NCI-H146 treated with DMSO at 0.1 percent for 48 hours (cell line): ENCODE data around the gene MB.

ENCODE experiments used
- DNase-seq: peaks from one replicate; lab custom pipeline; 2025; ENCODE audit not compliant: unreplicated experiment; lab: John Stamatoyannopoulos, UW

MB gene

DNA sequence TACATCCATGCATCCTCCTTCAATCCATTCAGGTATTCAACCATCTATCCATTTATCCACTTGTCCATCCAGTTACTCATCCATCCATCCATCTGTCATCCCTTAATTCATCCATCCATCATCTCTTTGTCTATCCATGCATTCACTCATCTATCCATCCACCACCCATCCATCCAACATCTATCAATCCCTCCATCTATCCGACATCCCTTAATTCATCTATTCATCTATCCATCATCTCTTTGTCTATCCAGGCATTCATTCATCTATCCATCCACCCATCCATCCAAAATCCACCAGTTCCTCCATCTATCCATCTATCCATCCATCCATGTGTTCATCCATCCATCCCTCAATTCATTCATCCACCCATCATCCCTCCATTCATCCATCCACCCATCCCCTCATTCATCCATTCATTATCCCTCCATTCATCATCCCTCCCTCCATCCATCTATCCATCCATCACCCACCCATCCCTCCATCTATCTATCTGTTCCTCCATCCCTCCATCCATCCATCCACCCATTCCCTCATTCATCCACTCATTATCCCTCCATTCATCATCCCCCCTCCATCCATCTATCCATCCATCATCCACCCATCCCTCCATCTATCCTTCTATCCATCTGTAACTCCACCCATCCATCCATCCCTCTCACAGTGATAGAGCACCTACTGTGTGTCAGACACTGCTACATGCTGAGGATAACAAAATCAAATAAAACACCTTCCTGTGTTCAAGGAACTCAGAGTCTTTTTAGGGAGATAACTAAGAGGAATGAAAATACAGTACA, 1.5 kb upstream of the MB start:
- DNase-seq: no peak

DNA sequence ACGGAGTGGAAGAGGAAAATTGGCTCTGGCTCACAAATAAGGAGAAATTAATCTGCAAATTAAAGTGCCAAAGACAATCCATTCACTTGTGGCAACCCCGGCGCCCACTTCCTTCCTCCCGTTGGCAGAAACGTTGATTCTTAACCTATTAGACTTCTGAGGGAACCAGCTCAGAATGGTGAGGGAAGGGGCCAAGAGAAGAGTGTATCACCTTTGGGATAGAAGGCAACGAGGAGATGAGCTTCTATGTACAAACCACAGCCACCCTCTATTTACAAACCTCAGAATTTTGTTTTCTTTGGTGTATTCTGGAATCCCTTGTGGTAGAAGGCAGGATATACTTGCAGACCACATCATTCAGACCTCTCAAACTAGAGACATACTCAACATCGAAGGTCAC, 1.1 kb downstream of the MB start:
- DNase-seq: no peak

DNA sequence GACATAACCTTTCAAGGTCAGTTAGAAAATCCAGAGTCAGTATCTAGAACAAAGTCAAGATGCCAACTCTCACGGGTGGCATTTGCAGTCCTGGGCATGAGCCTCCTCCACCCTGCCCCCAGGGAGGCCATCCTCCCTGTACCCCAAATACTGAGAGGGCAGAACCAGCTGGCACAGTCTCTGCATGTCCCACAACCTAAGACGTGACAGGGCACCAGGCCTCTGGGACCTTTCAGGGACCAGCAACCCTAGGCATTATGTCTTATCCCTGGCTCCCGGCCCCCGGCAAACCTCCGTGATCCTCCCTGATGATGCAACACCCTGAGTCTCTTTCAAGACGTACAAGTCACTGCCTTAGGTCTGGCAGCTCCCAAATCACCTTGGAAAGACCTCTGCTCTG, 2.0 kb downstream of the MB start:
- no peak for DNase-seq

DNA sequence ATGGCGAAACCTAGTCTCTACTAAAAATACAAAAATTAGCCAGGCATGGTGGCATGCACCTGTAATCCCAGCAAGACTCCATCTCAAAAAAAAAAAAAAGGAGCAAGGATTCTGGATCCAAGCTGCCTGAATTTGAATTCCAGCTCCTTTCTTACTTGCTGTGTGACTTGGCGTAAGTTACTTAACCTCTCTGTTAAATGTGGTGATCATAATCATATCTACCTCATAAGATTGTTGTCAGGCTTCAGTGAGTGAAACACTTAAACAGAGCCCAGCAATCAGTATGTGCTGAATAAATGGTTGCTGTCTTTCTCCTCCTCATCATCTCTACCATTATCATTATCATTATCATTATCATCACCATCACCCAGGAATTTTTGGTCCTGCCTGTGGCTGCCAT, 2.7 kb downstream of the MB start:
- no peak for DNase-seq

DNA sequence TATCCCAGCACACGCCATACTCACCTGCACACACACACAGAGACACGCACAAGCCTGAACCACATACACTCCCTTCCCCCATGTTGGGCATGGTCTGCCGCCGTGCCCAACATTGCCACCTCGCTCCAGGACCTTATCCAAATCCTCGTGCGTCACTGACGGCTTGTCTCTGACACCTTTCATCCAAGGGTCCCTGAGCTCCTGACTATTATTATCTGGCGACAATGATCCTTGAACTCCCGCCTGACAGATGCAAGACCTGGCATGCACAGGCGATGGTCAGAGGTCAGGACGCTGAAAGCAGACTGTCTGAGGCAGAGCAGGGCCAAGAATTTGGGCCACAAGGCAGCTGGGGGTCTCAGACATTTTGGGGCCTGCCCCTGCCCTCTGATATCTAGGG, 4.2 kb downstream of the MB start:
- no peak for DNase-seq

DNA sequence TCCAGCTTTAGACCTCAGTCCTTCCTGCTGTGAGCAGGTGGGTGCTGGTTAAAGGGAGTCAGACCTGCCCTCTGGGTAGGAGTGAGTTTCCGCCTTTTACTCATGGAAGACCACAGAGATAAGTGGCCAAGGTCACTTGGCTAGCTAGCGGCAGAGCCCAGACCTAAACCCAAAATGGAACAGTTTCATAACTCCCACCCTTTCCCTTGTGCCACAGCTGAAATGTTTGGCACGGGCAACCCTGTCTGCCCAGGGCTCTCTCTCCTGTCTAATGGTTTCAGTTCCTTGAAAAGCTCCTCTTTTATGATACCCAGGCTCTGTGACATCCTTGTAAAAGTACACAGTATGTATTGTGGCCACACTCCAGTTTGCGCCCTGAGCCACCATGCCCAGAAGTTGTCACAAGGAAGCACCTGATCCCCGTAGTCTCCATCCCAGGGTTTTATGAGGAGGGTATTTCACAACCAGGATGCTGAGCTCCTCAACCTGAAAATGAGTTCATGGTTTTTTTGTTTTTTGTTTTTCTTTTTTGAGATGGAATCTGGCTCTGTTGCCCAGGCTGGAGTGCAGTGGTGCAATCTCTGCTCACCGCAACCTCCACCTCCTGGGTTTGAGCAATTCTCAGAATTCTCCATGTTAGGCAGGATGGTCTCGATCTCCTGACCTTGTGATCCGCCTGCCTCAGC, 5.1 kb downstream of the MB start:
- DNase-seq: no peak

DNA sequence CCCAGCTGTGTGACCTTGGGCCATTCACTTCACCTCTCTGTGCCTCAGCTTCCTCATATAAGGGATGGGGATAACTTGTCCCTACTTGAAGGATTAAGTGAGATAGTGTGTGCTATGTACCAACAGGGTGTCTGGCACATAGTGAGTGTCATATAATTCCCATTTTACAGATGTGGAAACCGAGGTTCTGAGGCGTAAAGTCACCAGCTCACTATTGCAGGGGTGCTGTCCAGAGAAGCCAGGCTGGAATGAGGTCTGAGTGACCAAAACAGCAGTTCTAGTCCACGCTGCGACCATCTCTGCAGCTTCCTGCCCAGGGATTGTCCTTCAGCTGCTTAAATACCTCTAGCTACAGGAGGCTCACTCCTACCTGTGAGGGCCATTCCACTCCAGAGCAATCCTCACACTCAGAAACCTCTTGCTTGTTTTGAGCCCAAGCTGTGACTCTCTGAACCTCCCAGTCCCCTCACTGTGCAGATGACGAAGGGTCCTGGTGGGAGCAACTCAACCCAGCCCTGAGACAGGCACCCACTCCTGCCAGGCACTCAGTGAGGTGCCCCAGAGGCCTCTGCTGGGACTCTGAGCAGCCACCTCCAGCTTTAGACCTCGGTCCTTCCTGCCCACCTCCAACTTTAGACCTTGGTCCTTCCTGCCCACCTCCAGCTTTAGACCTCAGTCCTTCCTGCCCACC, 5.8 kb downstream of the MB start:
- no peak for DNase-seq

DNA sequence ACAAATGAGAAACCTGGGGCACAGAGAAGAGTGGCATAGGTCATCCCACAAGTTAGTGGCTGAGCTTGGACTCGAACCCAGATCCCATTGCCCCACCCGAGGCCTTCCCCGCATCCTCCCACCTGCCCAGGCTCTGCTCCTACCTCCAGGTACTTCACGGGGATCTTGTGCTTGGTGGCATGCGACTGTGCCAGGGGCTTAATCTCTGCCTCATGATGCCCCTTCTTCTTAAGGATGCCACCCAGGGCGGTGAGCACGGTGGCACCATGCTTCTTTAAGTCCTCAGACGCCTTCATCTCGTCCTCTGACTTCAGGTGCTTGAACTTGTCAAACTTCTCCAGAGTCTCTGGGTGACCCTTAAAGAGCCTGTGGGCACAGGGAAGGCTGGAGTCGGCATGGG, 6.4 kb downstream of the MB start:
- no peak for DNase-seq

DNA sequence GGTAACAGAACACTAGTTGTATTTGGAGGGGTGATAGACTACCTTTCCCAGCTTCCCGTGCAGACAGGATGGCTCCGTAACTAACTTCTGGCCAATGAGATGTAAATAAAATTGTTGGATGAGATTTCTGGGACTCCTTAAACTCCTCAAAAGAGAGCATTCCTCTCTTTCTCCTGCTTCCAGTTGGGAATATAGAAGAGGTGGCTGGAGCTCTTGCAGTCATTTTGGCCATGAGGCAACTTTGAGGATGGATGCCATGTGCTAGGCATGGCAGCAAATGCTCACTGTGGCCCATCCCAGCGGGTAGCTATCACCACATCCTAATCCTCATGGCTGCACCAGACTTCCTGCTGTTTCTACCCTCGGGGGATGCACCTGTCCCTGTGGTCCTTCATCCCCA, 7.4 kb downstream of the MB start:
- DNase-seq: no peak

DNA sequence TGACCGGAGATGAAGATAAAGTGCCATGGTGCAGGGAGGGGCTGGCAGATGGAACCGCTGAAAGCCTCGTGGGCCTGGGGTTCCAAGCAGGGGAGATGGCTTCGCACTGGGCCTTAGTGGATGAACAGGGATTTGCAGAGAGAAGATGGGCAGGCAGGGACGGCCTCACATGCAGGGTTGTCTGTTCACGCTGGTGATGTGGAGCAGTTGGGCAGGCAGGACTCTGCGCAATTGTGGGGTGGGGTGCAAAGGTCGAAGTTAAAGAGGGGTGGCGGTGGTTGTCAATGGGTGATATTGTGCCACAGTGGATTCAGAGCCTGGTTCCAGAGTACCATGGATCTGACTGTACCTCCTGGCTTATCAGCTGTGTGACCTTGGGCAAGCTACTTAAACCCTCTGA, 7.9 kb downstream of the MB start:
- no peak for DNase-seq

DNA sequence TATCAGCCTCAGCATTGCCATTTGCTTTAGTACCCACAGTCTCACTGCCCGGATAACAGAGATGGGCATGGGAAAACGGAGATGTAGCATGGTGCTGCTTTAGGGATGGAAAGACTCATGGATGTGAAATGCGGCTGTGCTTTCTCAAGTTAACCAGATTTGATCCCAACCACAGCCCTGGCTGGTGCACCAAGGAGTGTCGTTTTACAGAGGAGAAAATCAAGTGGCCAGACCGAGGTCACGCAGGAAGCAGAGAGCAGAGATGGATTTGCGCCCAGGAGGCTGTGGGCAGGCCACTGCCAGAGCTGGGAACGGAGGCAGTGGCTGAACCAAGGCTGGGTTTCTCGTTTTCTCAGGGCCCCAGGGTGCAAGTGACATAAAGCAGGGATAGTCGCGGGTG, 9.0 kb downstream of the MB start:
- DNase-seq: no peak

DNA sequence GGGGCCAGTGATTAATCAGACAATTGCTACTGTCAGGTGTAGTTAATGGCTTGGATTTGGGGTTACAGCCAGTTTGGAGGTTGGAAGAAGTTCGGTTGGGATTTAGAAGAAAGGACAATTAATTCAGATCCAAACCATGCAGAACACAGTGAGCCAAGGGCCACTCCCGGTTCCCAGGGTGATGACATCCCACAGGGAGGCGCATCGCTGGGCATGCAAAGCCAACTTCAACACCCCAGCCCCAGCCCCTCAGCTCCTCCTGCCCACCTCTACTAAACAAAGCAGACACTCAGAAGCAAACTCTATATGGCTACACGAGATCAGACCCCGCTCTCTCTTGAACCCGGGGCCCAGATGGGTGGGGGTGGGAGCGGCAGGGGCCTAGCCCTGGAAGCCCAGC, 10.2 kb downstream of the MB start:
- DNase-seq: no peak

DNA sequence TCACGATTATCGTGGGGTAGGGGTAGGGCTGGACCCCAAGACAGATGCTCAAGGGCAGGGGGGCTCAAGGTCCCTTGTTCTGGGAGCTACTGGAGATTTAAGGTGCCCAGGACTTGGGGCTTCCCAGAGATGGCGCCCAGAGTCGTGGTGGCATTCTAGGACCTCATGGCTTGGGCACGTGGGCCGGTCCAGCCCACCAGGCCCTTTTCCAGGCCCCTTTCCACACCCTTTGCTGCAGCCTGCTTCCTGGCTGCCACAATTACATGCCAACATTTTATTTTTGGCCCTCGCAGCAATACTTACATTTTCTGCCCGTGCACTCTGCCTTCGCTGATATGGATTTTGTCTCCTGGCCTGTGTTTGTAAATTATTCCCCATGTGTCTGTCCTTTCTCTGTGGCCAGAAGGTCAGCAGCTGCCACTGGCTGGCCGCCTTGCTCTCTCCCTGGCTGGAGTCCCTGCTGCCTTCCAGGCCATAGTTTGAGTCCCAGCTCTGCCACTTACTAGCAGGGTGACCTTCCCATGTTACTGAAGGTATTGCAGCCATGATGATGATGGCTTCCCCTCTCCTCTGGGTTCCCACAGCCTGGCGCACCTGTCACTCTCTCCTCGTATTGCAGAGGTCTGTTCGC, 11.2 kb downstream of the MB start:
- no peak for DNase-seq

DNA sequence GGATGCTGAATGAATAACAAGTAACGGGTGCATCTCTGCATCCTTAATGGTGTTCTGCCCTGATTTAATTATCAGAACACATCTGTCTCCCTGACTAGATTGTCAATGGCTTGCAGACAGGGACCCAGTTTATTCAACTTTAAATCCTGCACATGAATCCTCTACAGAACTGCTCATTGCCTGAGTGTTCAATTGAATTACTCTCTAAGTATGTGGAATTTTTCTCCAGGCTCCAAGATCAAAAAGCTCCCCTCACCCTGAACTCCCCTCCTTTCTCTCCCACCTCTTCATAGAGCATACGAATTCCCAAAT, 11.8 kb downstream of the MB start:
- no peak for DNase-seq

DNA sequence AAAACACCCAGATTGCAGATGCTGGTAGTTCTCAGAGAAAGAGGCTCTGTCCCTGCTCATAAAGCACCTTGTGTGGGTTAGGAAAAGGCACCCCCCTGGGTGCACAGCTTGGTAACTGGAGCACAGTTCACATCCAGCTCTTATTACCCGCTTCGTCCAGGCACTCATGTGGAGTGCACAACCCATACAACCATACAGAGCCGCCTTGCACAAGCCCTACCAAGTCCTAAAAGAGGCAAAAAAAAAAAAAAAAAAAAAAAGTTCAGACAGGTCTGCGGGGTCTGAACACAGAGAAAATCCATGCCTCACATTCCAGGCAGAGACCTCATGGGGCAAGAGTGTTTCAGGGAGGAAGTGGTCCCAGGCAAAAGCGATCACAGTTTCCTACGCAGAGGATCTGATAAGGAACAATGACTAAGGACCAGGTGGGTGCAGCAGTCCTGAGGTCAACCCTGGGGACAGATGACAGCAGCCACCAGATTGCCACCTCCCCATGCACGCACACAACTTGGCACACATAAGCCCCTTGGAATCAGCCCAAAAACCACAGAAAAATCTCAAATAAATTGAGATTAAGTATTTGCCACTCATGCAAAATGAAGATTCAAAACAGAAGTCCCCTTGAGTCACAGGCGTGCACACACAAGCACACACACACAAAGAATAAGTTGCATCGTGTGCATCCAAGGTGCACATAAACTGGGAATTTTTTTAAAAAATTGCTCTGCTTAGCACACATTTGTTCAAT, 12.3 kb downstream of the MB start:
- no peak for DNase-seq

DNA sequence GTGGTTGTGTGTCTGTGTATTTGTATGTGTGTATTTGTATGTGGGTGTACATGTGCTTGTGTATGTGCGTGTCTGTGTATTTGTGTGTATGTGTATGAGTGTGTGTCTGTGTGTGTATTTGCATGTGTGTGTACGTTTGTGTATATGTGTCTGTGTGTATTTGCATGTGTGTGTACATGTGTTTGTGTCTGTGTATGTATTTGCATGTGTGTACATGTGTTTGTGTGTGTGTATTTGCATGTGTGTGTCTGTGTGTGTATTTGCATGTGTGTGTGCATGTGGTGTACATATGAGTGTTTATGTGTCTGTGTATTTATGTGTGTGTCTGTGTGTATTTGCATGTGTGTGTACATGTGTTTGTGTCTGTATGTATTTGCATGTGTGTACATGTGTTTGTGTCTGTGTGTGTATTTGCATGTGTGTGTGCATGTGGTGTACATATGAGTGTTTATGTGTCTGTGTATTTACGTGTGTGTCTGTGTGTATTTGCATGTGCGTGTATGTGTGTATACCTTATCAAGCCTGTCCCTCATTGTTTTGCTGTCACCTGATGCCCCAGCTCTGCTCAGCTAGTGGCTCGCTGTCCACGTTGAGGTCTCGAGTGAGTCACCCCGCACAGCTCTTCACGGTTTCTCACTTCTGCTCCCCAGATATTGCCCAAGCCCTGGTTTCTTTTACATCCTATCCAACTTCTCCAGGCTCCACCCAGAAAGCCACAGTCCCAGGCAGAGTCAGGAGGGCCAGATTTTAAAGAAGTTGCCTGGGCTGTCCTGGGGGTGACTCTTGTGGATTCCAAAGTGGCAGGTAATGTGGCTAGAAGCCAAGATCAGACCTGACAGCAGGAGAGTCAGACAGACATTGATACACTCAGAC, 15.2 kb downstream of the MB start:
- no peak for DNase-seq

DNA sequence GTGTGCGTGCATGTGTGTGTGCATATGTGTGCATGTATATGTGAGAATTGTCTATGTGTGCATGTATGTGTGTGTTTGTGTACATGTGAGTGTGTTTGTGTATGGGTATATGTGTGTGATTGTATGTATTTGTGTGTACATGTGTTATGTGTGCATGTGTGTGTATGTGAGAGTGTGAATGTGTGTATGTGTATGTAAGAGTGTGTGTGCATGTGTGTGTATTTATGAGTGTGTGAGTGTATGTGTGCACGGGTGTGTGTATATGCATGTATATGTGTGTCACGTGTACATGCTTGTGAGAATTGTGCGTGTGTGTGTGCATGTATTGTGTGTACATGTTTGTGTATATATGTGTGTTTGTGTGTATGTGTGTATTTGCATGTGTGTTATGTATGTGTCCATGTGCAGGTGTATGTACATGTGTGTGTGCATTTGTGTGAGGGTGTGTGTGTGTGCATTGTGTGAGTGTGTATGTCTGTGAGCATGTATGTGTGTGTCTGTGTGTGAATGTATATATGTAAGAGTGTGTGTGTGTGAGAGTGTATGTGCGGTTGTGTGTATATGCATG, 16.0 kb downstream of the MB start:
- DNase-seq: no peak

DNA sequence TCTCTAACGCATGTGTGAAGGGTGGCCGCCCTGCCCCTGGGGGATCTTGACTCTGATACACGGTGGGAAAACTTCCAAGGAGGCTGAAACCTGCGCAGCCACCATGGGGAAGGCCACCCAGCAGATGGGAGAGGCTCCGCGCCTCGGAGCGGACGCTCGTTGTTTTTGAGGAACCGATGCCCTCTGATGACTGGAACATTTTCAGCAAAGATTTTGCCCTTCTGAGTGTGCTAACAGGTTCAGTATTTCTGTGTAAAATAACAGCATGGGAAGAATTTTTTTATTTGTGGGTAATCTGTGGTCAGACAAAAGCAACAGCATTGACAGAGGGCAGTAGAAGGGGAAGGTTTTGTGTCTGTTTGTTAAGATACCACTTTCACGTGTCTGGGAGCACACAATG, 16.7 kb downstream of the MB start:
- no peak for DNase-seq

DNA sequence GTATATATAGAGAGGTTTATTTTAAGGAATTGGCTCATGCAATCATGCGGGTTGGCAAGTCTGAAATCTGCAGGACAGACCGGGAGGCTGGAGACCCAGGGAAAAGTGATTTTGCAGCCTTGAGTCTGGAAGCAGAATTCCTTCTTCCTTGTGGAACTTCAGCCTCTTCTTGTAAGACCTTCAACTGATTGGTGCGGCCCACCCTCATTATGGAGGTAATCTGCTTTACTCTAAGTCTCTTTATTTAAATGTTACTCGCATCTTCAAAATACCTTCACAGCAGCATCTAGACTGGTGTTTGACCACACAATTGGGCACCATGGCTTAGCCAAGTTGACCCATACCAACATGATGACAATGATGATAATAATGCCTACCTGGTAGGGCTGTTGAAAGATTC, 17.8 kb downstream of the MB start:
- no peak for DNase-seq

DNA sequence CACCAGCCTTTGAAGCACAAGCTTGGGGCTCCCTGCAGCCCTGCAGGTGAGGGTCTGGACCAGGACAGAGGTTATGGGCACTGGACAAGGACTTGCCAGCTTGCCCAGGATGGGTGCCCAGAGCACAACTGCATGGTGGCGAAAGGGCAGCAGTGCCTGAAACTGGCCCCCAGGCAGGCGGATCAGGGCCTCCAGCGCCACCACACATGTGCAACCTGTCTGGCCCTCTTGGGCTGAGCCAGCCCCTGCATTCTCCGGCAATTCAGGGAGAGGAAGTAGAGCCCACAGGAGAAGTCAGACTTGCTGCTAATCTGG, 18.8 kb downstream of the MB start:
- DNase-seq: no peak
